Panc1 (cell line): ENCODE measurements around the gene HBEGF. TPM values are rescaled to one million over a fixed set of nuclear protein-coding genes. Genes with fewer than 3 reads are reported as not detected.

Experiments used
- ATAC-seq: fragments of 200-7000 bp; cut with Tn5 transposase; 2 replicates; pipeline ENCODE4 v1.9.1; 2020; ENCODE audit warnings: mild to moderate bottlenecking, moderate library complexity
- BruUV-seq: library from RNA; stranded (reverse); fragments of 400-500 nt; replicated peaks from 2 replicates; lab custom pipeline; 2021; lab: Mats Ljungman, UMichigan
- CTCF ChIA-PET: fragments of 300-600 bp; sonication (Branson Sonifier 250); formaldehyde crosslinking; loops from one replicate; lab custom pipeline; 2022; ENCODE audit warnings: antibody characterized with exemption; lab: Charles Lee
- POLR2A ChIA-PET: fragments of 300-600 bp; sonication (Branson Sonifier 250); formaldehyde crosslinking; loops from one replicate; lab custom pipeline; 2022; ENCODE audit warnings: antibody characterized with exemption; lab: Charles Lee
- DNase-seq: peaks from one replicate; pipeline ENCODE4 v3.0.0-alpha.2; 2010; ENCODE audit warnings: low read depth, low spot score
- H3K27ac ChIP-seq: 2 replicates; pipeline ENCODE4 v1.5.1; 2011; ENCODE audit warnings: mild to moderate bottlenecking, low read length, inconsistent platforms
- H3K27me3 ChIP-seq: fragments of 200-500 bp; sonication (Bioruptor generic); 2 replicates; pipeline ENCODE4 v1.6.0; 2014; ENCODE audit warnings: low read length, inconsistent platforms; ENCODE audit not compliant: control insufficient read depth, insufficient read depth
- H3K36me3 ChIP-seq: fragments of 200-500 bp; sonication (Bioruptor generic); 2 replicates; pipeline ENCODE4 v1.5.1; 2014; ENCODE audit warnings: inconsistent platforms, mild to moderate bottlenecking, low read length, moderate library complexity; ENCODE audit not compliant: control insufficient read depth, insufficient read depth
- H3K4me1 ChIP-seq: 2 replicates; pipeline ENCODE4 v1.5.1; 2011; ENCODE audit warnings: inconsistent platforms, mild to moderate bottlenecking, low read length, moderate library complexity; ENCODE audit not compliant: control insufficient read depth, insufficient read depth
- H3K4me3 ChIP-seq, 2 experiments: 2 replicates each; pipeline ENCODE4 v1.5.1; 2011 to 2012; ENCODE audit warnings: low read depth in 2 of 2, low read length in 2 of 2, mild to moderate bottlenecking in 2 of 2, inconsistent platforms in 1 of 2, moderate library complexity in 1 of 2
- H3K9me3 ChIP-seq: fragments of 200-500 bp; sonication (Bioruptor generic); 2 replicates; pipeline ENCODE4 v1.5.1; 2014; ENCODE audit warnings: low read depth, mild to moderate bottlenecking, inconsistent platforms, low read length, moderate library complexity; ENCODE audit not compliant: control insufficient read depth, insufficient read depth
- POLR2AphosphoS5 ChIP-seq: IDR thresholded peaks from 2 replicates; pipeline ENCODE4 v1.6.1; 2012; ENCODE audit warnings: mild to moderate bottlenecking, low read depth, low read length, moderate library complexity
- SIN3A ChIP-seq: IDR thresholded peaks from 2 replicates; pipeline ENCODE4 v1.6.1; 2012; ENCODE audit warnings: low read depth, mild to moderate bottlenecking, low read length, moderate library complexity, borderline replicate concordance; ENCODE audit not compliant: insufficient read depth
- TCF7L2 ChIP-seq: IDR thresholded peaks from 2 replicates; pipeline ENCODE4 v1.6.1; 2011; ENCODE audit warnings: mild to moderate bottlenecking, low read depth, low read length, inconsistent platforms
- in situ Hi-C: cut with HindIII; loops from 2 replicates; pipeline ENCODE4 v1.10.0; 2016; ENCODE audit warnings: low sequenced_read_pairs, low pct_unique_long_range_greater_than_20kb
- intact Hi-C: fragments of 100-400 bp; cut with micrococcal nuclease; formaldehyde crosslinking; loops from one replicate; pipeline ENCODE4 v1.10.0; 2022; ENCODE audit not compliant: unreplicated experiment
- total RNA-seq: library from RNA; stranded (reverse); gene quantifications from one replicate; pipeline ENCODE4 v1.2.1, GENCODE V29; 2021; ENCODE audit not compliant: unreplicated experiment
- TF ChIP-seq, protein P1 (sequence below), 2 experiments: IDR thresholded peaks; 2 replicates each; pipeline ENCODE4 v1.6.1; 2011 to 2012; ENCODE audit warnings: low read depth in 2 of 2, control low read depth in 1 of 2, low read length in 1 of 2, mild to moderate bottlenecking in 1 of 2, moderate library complexity in 1 of 2; ENCODE audit not compliant: insufficient read depth in 1 of 2
- TF ChIP-seq, protein P2 (sequence below): fragments of 450-650 bp; IDR thresholded peaks from 2 replicates; pipeline ENCODE4 v1.5.1; 2017; ENCODE audit warnings: mild to moderate bottlenecking

HBEGF gene
- total RNA-seq, 1 experiment from 2014 or later = 5.0 TPM

DNA sequence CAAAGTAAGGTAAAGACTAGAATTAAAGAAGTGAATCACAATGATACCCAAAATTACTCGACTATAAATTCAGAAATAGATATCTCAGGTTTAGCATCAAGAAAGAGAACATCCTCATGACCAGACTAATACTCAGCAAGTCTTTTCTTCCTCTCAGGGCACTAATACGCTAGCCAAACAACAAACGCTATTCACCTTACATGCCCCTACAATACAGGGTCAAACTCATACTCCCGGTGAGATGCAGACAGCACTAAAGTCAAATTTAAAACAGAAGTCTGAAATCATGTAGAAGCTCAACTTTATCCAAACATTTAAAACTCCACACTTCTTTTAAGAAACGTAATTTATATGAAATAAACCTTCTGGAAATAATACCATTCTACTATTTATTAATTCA lies 49.1 kb downstream of the HBEGF start:
- intact Hi-C loops = no loop called here
- BruUV-seq = no TSS peak
- TF ChIP-seq, protein P1, sequence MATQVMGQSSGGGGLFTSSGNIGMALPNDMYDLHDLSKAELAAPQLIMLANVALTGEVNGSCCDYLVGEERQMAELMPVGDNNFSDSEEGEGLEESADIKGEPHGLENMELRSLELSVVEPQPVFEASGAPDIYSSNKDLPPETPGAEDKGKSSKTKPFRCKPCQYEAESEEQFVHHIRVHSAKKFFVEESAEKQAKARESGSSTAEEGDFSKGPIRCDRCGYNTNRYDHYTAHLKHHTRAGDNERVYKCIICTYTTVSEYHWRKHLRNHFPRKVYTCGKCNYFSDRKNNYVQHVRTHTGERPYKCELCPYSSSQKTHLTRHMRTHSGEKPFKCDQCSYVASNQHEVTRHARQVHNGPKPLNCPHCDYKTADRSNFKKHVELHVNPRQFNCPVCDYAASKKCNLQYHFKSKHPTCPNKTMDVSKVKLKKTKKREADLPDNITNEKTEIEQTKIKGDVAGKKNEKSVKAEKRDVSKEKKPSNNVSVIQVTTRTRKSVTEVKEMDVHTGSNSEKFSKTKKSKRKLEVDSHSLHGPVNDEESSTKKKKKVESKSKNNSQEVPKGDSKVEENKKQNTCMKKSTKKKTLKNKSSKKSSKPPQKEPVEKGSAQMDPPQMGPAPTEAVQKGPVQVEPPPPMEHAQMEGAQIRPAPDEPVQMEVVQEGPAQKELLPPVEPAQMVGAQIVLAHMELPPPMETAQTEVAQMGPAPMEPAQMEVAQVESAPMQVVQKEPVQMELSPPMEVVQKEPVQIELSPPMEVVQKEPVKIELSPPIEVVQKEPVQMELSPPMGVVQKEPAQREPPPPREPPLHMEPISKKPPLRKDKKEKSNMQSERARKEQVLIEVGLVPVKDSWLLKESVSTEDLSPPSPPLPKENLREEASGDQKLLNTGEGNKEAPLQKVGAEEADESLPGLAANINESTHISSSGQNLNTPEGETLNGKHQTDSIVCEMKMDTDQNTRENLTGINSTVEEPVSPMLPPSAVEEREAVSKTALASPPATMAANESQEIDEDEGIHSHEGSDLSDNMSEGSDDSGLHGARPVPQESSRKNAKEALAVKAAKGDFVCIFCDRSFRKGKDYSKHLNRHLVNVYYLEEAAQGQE (IDR thresholded peaks at IDR 0.05; ENCODE audit: insufficient read depth in 1 of 2, low read depth in 2 of 2, low read length in 1 of 2) = no peak
- TF ChIP-seq TCF7L2 = no peak
- no peak for TF ChIP-seq SIN3A
- no peak for TF ChIP-seq POLR2AphosphoS5
- TF ChIP-seq, protein P2, sequence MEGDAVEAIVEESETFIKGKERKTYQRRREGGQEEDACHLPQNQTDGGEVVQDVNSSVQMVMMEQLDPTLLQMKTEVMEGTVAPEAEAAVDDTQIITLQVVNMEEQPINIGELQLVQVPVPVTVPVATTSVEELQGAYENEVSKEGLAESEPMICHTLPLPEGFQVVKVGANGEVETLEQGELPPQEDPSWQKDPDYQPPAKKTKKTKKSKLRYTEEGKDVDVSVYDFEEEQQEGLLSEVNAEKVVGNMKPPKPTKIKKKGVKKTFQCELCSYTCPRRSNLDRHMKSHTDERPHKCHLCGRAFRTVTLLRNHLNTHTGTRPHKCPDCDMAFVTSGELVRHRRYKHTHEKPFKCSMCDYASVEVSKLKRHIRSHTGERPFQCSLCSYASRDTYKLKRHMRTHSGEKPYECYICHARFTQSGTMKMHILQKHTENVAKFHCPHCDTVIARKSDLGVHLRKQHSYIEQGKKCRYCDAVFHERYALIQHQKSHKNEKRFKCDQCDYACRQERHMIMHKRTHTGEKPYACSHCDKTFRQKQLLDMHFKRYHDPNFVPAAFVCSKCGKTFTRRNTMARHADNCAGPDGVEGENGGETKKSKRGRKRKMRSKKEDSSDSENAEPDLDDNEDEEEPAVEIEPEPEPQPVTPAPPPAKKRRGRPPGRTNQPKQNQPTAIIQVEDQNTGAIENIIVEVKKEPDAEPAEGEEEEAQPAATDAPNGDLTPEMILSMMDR = no peak
- Histone ChIP-seq H3K4me3 (no peak overlapping the region), H3K9me3 (no peaks in the 10 kb centered on the region), H3K36me3 (peaks cover 2% of the 10 kb centered on the region; the same call in 1 of the 2 replicates), H3K27me3 (no peaks in the 10 kb centered on the region), H3K4me1 (peaks cover 52% of the 10 kb centered on the region), H3K27ac (no peak overlapping the region)
- DNase-seq = no peak
- POLR2A ChIA-PET = no interaction called here
- no peak for ATAC-seq
- in situ Hi-C loops = no loop called here
- CTCF ChIA-PET = no interaction called here

GRCh38 chr5:140296289-140296688 lies 50.1 kb downstream of the HBEGF start:
- Histone ChIP-seq H3K27me3 (no peaks in the 10 kb centered on the region), H3K9me3 (no peaks in the 10 kb centered on the region), H3K27ac (no peak overlapping the region), H3K4me1 (peaks cover 50% of the 10 kb centered on the region), H3K36me3 (no peaks in the 10 kb centered on the region), H3K4me3 (no peak overlapping the region)
- no peak for DNase-seq
- ChIA-PET CTCF (interaction anchor here (0.6 kb wide), 1 partner anchor 35 kb away, joined by 3 read pairs; no protein-coding TSS in a partner anchor), POLR2A (no interaction called here)
- intact Hi-C loops (no loop called here), in situ Hi-C loops (no loop called here)
- ATAC-seq = no peak
- BruUV-seq = no TSS peak
- no peak for TF ChIP-seq TCF7L2
- TF ChIP-seq SIN3A = no peak
- TF ChIP-seq, protein P1 (IDR thresholded peaks at IDR 0.05; ENCODE audit: insufficient read depth in 1 of 2, low read depth in 2 of 2, low read length in 1 of 2) = no peak
- TF ChIP-seq, protein P2 = no peak
- no peak for TF ChIP-seq POLR2AphosphoS5
